HUES64 (cell line): Measurements from ENCODE around the gene AGAP1.

ENCODE experiments used
- H3K27ac ChIP-seq: 2 replicates; pipeline ENCODE4 v1.7.0; 2013; ENCODE audit warnings: low read depth, low read length, inconsistent platforms
- H3K27me3 ChIP-seq: 2 replicates; pipeline ENCODE4 v1.6.1; 2013; ENCODE audit warnings: mild to moderate bottlenecking, low read length; ENCODE audit not compliant: insufficient read depth
- H3K36me3 ChIP-seq: 2 replicates; pipeline ENCODE4 v1.6.1; 2013; ENCODE audit warnings: mild to moderate bottlenecking, low read length; ENCODE audit not compliant: insufficient read depth
- H3K4me1 ChIP-seq: 2 replicates; pipeline ENCODE4 v1.6.1; 2013; ENCODE audit warnings: mild to moderate bottlenecking, low read length, moderate library complexity; ENCODE audit not compliant: insufficient read depth
- H3K4me3 ChIP-seq: 2 replicates; pipeline ENCODE4 v1.5.1; 2013; ENCODE audit warnings: mild to moderate bottlenecking, low read length, moderate library complexity
- H3K9ac ChIP-seq: 2 replicates; pipeline ENCODE4 v1.6.1; 2013; ENCODE audit warnings: mild to moderate bottlenecking, low read depth, low read length
- H3K9me3 ChIP-seq: 2 replicates; pipeline ENCODE4 v1.6.1; 2013; ENCODE audit warnings: low read depth, low read length; ENCODE audit not compliant: insufficient read depth
- WGBS: fragments of 150-250, 120-280 bp; methylation state at CpG from one replicate; pipeline ENCODE4 v1.1.7; 2013; ENCODE audit warnings: missing lambda C conversion rate; 5-methylcytosine and 5-hydroxymethylcytosine counted together

Gene AGAP1

GRCh38 chr2:235553291-235553690 lies 59.4 kb downstream of the AGAP1 start:
- peaks cover 19% of the 10 kb centered on the region for H3K4me1 ChIP-seq
- no peak overlapping the region for H3K9ac ChIP-seq
- WGBS: 90% methylated on average over 5 of the region's 6 CpGs
- no peaks in the 10 kb centered on the region for H3K36me3 ChIP-seq
- H3K4me3 ChIP-seq: no peak overlapping the region
- no peak overlapping the region for H3K27ac ChIP-seq
- H3K9me3 ChIP-seq: no peaks in the 10 kb centered on the region
- no peaks in the 10 kb centered on the region for H3K27me3 ChIP-seq

DNA sequence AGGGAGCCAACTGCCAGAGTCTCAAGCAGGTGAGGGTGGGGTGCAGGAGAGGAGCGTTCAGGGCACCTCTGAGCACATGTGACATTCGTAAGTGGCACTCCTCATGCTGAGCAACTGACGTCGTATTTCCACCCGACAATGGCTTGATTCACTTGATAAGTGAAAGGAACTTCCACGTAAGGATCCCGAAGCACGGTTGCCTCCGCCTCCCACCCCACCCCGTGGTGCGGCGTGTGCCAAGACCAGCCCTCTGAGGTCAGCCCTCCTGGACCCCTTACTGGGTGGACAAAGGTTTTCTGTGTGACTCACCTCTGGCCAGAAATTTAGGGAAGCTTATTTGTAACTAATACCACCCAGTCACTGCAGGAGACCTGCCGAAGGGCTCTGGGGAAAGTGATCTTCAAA lies 59.9 kb downstream of the AGAP1 start:
- Histone ChIP-seq H3K4me1 (peaks cover 19% of the 10 kb centered on the region), H3K9ac (no peak overlapping the region), H3K9me3 (no peaks in the 10 kb centered on the region), H3K27ac (no peak overlapping the region), H3K27me3 (no peaks in the 10 kb centered on the region), H3K4me3 (no peak overlapping the region), H3K36me3 (no peaks in the 10 kb centered on the region)
- WGBS: 70% methylated on average over 13 of the region's 13 CpGs

- 90% methylated on average over 6 of the region's 6 CpGs for WGBS
- Histone ChIP-seq H3K9ac (no peak overlapping the region), H3K4me1 (peaks cover 19% of the 10 kb centered on the region), H3K36me3 (no peaks in the 10 kb centered on the region), H3K9me3 (no peaks in the 10 kb centered on the region), H3K27ac (no peak overlapping the region), H3K4me3 (no peak overlapping the region), H3K27me3 (no peaks in the 10 kb centered on the region)
Observed at GRCh38 chr2:235554385-235554784, 60.5 kb downstream of the AGAP1 start.

DNA sequence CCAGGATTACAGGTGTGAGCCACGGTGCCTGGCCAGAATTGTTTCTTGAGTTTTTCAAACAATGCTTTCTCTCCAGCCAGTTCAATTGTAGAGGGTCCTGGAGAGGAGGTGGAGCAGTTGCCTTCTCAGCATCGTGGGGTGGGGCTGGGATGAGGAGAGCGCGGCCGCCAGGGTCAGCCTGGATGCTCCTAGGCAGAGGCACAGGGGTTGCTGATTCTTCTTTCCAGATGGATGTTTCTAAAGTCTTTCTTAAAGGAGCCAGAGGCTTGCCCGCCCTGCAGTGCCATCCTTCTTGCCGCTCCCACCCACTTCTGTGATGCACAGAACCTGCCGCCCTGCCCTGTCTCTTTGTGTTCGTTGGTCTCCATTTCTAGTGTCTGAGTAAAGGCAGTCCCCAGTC lies 61.1 kb downstream of the AGAP1 start:
- Histone ChIP-seq H3K9me3 (no peaks in the 10 kb centered on the region), H3K27me3 (no peaks in the 10 kb centered on the region), H3K4me3 (no peak overlapping the region), H3K9ac (no peak overlapping the region), H3K27ac (no peak overlapping the region), H3K4me1 (peaks cover 19% of the 10 kb centered on the region), H3K36me3 (no peaks in the 10 kb centered on the region)
- WGBS: 88% methylated on average over 9 of the region's 9 CpGs

- no peaks in the 10 kb centered on the region for H3K36me3 ChIP-seq
- H3K4me1 ChIP-seq: peaks cover 19% of the 10 kb centered on the region
- H3K9ac ChIP-seq: no peak overlapping the region
- H3K27ac ChIP-seq: no peak overlapping the region
- H3K9me3 ChIP-seq: no peaks in the 10 kb centered on the region
- H3K4me3 ChIP-seq: no peak overlapping the region
- 93% methylated on average over 6 of the region's 6 CpGs for WGBS
- no peaks in the 10 kb centered on the region for H3K27me3 ChIP-seq
Observed at GRCh38 chr2:235555371-235555770, 61.5 kb downstream of the AGAP1 start.

GRCh38 chr2:235556086-235556485 lies 62.2 kb downstream of the AGAP1 start:
- peaks cover 20% of the 10 kb centered on the region for H3K4me1 ChIP-seq

DNA sequence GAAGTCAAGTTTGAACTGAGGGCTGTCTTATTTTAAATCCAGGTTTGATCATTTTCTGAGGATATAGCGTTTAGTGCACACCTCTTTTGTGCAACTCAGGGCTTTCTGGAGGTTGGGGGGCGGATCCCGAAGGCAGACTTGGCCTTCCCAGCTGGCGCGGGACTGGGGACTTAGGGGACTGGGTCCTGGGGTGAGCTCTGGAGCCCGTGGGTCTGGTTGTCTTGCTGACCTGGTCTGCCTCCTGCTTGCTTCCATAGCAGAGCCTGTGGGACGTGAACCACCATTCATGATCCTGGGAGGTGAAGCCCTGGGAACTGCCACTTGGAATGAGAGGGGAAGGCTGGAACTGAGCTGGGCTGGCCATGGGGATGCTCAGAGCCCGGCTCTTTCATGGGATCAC lies 63.1 kb downstream of the AGAP1 start:
- Histone ChIP-seq H3K27ac (no peak overlapping the region), H3K9me3 (no peaks in the 10 kb centered on the region), H3K9ac (no peak overlapping the region), H3K27me3 (no peaks in the 10 kb centered on the region), H3K36me3 (no peaks in the 10 kb centered on the region), H3K4me3 (no peak overlapping the region), H3K4me1 (peaks cover 23% of the 10 kb centered on the region)
- WGBS: 90% methylated on average over 8 of the region's 8 CpGs

More at GRCh38 chr2:235556086-235556485, 62.2 kb downstream of the AGAP1 start:
- Histone ChIP-seq H3K27me3 (no peaks in the 10 kb centered on the region), H3K9me3 (no peaks in the 10 kb centered on the region), H3K27ac (no peak overlapping the region), H3K36me3 (no peaks in the 10 kb centered on the region), H3K9ac (no peak overlapping the region), H3K4me3 (no peak overlapping the region)
- WGBS: 89% methylated on average over 3 of the region's 3 CpGs

DNA sequence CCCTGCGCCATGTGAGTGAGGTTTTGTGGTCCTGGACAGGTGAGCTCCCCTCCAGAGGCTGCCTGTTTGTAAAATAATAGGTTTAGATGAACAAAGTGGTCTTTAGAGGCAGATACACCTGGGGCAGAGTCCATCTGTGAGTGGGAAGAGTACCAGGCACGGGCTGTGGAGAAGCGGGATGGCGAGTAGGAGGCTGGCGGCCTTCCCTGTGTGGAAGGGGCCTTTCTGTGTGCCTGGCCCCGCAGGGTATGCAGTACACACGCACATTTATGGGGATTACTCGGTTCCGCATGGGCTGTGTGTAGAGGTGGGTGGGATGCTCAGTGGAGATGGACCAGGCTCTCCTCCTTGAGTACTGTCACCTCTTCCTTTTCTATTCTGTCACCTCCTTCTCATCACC lies 64.1 kb downstream of the AGAP1 start:
- peaks cover 27% of the 10 kb centered on the region for H3K4me1 ChIP-seq
- no peak overlapping the region for H3K27ac ChIP-seq
- no peaks in the 10 kb centered on the region for H3K27me3 ChIP-seq
- H3K36me3 ChIP-seq: no peaks in the 10 kb centered on the region
- 96% methylated on average over 7 of the region's 9 CpGs for whole genome bisulfite sequencing
- no peak overlapping the region for H3K4me3 ChIP-seq
- no peaks in the 10 kb centered on the region for H3K9me3 ChIP-seq
- no peak overlapping the region for H3K9ac ChIP-seq

- Histone ChIP-seq H3K36me3 (no peaks in the 10 kb centered on the region), H3K27me3 (no peaks in the 10 kb centered on the region), H3K9me3 (no peaks in the 10 kb centered on the region), H3K4me1 (peaks cover 27% of the 10 kb centered on the region), H3K4me3 (no peak overlapping the region), H3K9ac (no peak overlapping the region), H3K27ac (no peak overlapping the region)
- 96% methylated on average over 8 of the region's 8 CpGs for WGBS
Observed at GRCh38 chr2:235558572-235558971, 64.7 kb downstream of the AGAP1 start.

- Histone ChIP-seq H3K36me3 (no peaks in the 10 kb centered on the region), H3K27ac (no peak overlapping the region), H3K9ac (no peak overlapping the region), H3K4me3 (no peak overlapping the region), H3K4me1 (peaks cover 24% of the 10 kb centered on the region), H3K9me3 (no peaks in the 10 kb centered on the region), H3K27me3 (no peaks in the 10 kb centered on the region)
- WGBS: 95% methylated on average over 6 of the region's 6 CpGs
Observed at GRCh38 chr2:235560345-235560744, 66.5 kb downstream of the AGAP1 start.

GRCh38 chr2:235561450-235561849 lies 67.6 kb downstream of the AGAP1 start:
- Histone ChIP-seq H3K9me3 (no peaks in the 10 kb centered on the region), H3K27ac (no peak overlapping the region), H3K27me3 (no peaks in the 10 kb centered on the region), H3K36me3 (no peaks in the 10 kb centered on the region), H3K9ac (no peak overlapping the region), H3K4me3 (no peak overlapping the region), H3K4me1 (peaks cover 24% of the 10 kb centered on the region)
- WGBS: 94% methylated on average over 2 of the region's 2 CpGs

DNA sequence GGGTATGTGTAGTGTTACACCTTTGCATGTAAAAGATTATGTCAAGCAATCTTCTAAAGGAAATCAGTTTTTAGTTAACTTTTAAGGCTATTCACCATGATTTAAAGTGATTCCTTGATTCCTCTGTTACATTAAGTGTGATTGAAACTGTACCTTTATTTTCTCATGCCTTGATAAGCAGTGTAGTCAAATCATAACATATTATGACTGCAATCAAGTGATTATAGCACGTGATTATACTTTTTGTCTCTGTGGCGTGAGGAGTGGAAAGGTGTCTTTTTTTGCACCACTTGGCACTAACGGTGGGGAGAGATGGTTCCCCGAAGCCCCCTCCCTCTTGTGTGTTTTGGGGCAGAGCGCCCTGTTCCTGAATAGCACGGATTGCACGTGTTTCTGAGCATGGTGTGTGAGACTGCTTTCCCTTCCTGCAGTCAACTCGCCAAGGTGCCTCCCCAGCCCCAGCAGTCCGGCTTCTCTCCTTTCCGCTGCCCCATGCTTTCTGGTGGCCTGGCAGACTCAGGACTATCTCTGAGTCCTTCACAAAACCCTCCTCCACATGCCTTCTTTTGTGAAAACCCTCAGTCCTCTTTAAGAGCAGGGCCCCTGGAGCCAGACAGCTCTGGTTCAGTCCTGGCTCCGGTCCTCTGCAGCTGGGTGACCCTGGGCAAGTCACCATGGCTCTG lies 68.4 kb downstream of the AGAP1 start:
- H3K9ac ChIP-seq: no peak overlapping the region
- no peak overlapping the region for H3K27ac ChIP-seq
- H3K36me3 ChIP-seq: no peaks in the 10 kb centered on the region
- no peak overlapping the region for H3K4me3 ChIP-seq
- H3K27me3 ChIP-seq: no peaks in the 10 kb centered on the region
- no peaks in the 10 kb centered on the region for H3K9me3 ChIP-seq
- peaks cover 24% of the 10 kb centered on the region for H3K4me1 ChIP-seq
- 70% methylated on average over 11 of the region's 11 CpGs for WGBS
